Stimulated activated CD4-positive, alpha-beta T cell treated with anti-CD3 and anti-CD28 coated beads, Interleukin-1b, Interleukin-23, amount 100 ng/mL, for 48 hours (primary cell): ENCODE data around the gene MTX2.
"Not testable (repeated sequence)": the region's sequence is repeated elsewhere in the genome, so short reads cannot be mapped to it uniquely, and the experiment has no call there.

ENCODE experiments used
- DNase-seq: peaks from one replicate; pipeline ENCODE4 v3.0.0-alpha.2; 2020

The MTX2 gene

GRCh38 chr2:176291335-176291734 lies 22.1 kb downstream of the MTX2 start:
- DNase-seq = no peak

GRCh38 chr2:176291809-176292283 lies 22.6 kb downstream of the MTX2 start:
- DNase-seq = no peak

- no peak for DNase-seq
These were observed 23.4 kb downstream of the MTX2 start for GRCh38 chr2:176292608-176293007.

- no peak for DNase-seq
These were observed 24.1 kb downstream of the MTX2 start for GRCh38 chr2:176293334-176293733.

- DNase-seq = no peak
These were observed 27.8 kb downstream of the MTX2 start for GRCh38 chr2:176297067-176297466.

GRCh38 chr2:176297737-176298136 lies 28.5 kb downstream of the MTX2 start:
- no peak for DNase-seq

- DNase-seq = not testable (repeated sequence)
These were observed 36.8 kb downstream of the MTX2 start for GRCh38 chr2:176306020-176306419.

- no peak for DNase-seq
These were observed 48.0 kb downstream of the MTX2 start for GRCh38 chr2:176317199-176317598.

GRCh38 chr2:176317623-176318065 lies 48.4 kb downstream of the MTX2 start:
- DNase-seq = no peak

- DNase-seq = no peak
These were observed 52.7 kb downstream of the MTX2 start for GRCh38 chr2:176321916-176322315.

- no peak for DNase-seq
These were observed 55.6 kb downstream of the MTX2 start for GRCh38 chr2:176324862-176325261.

GRCh38 chr2:176325732-176326131 lies 56.5 kb downstream of the MTX2 start:
- DNase-seq = no peak

GRCh38 chr2:176328149-176328548 lies 58.9 kb downstream of the MTX2 start:
- no peak for DNase-seq

GRCh38 chr2:176330612-176331011 lies 61.4 kb downstream of the MTX2 start:
- no peak for DNase-seq

- no peak for DNase-seq
These were observed 62.4 kb downstream of the MTX2 start for GRCh38 chr2:176331646-176332045.

- no peak for DNase-seq
These were observed 65.5 kb downstream of the MTX2 start for GRCh38 chr2:176334729-176335128.

GRCh38 chr2:176338395-176338794 lies 69.2 kb downstream of the MTX2 start:
- DNase-seq = no peak

GRCh38 chr2:176339208-176339607 lies 70.0 kb downstream of the MTX2 start:
- no peak for DNase-seq

- no peak for DNase-seq
These were observed 87.0 kb downstream of the MTX2 start for GRCh38 chr2:176356251-176356650.

GRCh38 chr2:176364273-176364977 lies 95.2 kb downstream of the MTX2 start:
- no peak for DNase-seq

GRCh38 chr2:176368349-176368748 lies 99.1 kb downstream of the MTX2 start:
- DNase-seq = no peak

- DNase-seq = no peak
These were observed 101.4 kb downstream of the MTX2 start for GRCh38 chr2:176370467-176371171.

GRCh38 chr2:176373155-176373554 lies 103.9 kb downstream of the MTX2 start:
- not testable (repeated sequence) for DNase-seq

GRCh38 chr2:176378323-176378722 lies 109.1 kb downstream of the MTX2 start:
- no peak for DNase-seq
